ENCODE measurements around the gene PHEX.

- TF ChIP-seq POLR2AphosphoS5 (IDR thresholded peaks at IDR 0.05; ENCODE audit: borderline replicate concordance, low read depth, low read length) (no peak), EZH2 (IDR thresholded peaks at IDR 0.05) (no peak)
These were observed 160.4 kb downstream of the PHEX start for GRCh38 chrX:22192419-22193060.
